ENCODE data around the gene ZNF516. TPM values are rescaled to one million over a fixed set of nuclear protein-coding genes. Genes with fewer than 3 reads are reported as not detected.

Gene ZNF516
- total and polyA plus RNA-seq, 7 donors, result 2.4 to 20.6 (median 9.6) TPM

DNA sequence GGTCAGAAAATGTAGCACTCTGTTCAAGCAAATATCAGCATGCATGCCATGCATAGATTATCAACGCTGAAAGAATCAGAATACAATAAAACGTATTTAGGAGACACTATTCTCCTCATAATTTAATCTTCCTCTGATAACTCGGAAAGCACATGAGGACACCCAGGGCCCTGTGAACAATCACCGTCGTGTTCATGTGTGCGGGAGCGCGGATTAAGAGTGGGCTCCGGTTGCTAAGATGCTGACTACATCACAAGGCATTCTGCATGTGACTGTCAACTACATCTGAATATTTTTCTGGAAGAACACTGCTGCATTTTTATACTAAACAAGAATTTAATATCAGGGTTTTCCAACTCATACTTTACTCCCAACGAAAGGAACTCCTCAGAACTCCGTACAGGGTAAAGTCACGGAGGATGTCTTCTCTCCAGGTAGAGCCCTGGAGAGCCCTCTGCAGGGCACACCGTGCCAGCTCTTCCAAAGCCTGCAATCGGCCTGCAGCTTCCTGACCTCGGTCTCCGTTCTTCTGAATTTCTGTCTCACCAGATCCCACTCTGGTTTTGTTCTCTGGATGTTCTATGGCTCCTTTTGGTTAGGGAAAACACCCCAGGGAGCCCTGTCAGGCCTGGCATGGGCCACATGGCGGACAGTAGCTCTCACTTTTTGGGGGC lies 59.6 kb downstream of the ZNF516 start:
- no peak for DNase-seq
- Histone ChIP-seq H3K27ac (no peak overlapping the region), H3K27me3 (ENCODE audit: insufficient read depth in 3 of 3, low read length in 2 of 3) (no peaks in the 10 kb centered on the region), H3K4me3 (no peak overlapping the region), H3K36me3 (ENCODE audit: insufficient read depth in 1 of 2, low read depth in 1 of 2) (peaks cover 0 to 23% of the 10 kb centered on the region in 2 donors), H3K4me1 (peaks cover 5% of the 10 kb centered on the region), H3K9me3 (no peaks in the 10 kb centered on the region)
- intact Hi-C loops (cut with DNase I), result no loop called here
- ATAC-seq, result peak in 2 of 4 donors; percentile 58 to 68
- TF ChIP-seq, protein P1, sequence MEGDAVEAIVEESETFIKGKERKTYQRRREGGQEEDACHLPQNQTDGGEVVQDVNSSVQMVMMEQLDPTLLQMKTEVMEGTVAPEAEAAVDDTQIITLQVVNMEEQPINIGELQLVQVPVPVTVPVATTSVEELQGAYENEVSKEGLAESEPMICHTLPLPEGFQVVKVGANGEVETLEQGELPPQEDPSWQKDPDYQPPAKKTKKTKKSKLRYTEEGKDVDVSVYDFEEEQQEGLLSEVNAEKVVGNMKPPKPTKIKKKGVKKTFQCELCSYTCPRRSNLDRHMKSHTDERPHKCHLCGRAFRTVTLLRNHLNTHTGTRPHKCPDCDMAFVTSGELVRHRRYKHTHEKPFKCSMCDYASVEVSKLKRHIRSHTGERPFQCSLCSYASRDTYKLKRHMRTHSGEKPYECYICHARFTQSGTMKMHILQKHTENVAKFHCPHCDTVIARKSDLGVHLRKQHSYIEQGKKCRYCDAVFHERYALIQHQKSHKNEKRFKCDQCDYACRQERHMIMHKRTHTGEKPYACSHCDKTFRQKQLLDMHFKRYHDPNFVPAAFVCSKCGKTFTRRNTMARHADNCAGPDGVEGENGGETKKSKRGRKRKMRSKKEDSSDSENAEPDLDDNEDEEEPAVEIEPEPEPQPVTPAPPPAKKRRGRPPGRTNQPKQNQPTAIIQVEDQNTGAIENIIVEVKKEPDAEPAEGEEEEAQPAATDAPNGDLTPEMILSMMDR (IDR thresholded peaks at IDR 0.05), result no peak
- 78 to 86% (median 81%) methylated on average over 17 of the region's 17 CpGs for WGBS, 3 donors

DNA sequence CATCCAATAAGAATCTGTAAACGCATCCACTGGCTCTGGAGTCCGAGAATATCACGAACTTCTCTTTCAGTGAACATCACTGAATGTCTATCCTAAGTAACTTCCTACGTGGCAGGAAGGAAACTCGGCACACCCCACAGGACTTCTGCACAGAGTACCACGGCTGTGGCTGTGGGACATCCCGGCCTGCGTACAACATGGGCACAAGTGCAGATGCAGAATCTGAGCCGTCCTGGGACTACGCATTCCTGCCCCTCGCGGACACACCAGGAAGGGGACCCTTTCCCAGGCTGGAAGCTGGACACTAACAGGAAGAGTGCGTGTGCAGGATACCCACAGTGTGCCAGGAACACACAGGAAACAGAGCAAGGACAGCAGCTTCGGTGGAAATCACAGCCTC lies 60.6 kb downstream of the ZNF516 start:
- H3K9me3 ChIP-seq, result no peaks in the 10 kb centered on the region
- 79 to 81% (median 81%) methylated on average over 14 of the region's 14 CpGs for WGBS, 3 donors
- H3K27me3 ChIP-seq (ENCODE audit: insufficient read depth in 3 of 3, low read length in 2 of 3), result no peaks in the 10 kb centered on the region
- no peak for ATAC-seq
- H3K4me1 ChIP-seq, result peaks cover 15% of the 10 kb centered on the region
- no peak overlapping the region for H3K4me3 ChIP-seq
- intact Hi-C loops (cut with DNase I), result no loop called here
- TF ChIP-seq, protein P1 (IDR thresholded peaks at IDR 0.05), result no peak
- H3K27ac ChIP-seq, result no peak overlapping the region
- peaks cover 0 to 13% of the 10 kb centered on the region in 2 donors for H3K36me3 ChIP-seq (ENCODE audit: insufficient read depth in 1 of 2, low read depth in 1 of 2)
- no peak for DNase-seq

DNA sequence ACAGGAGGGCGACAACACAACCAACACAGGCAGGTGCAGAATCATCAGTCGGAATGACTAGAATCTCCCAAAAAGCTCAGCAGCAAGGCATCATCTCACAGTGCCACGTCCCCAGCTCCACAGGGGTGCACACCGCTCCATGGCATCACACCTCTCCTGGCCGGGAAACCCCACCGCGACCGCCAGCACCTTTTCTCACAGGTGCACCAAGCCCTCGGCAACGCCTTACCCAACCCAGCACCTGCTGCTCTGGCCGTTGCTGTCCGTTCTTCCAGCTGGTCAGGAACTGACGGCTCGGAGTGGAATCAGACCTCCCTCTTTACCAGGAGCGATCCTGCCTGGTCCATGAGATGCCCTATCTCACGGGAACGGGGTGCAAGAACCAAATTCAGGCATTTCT lies 61.3 kb downstream of the ZNF516 start:
- Histone ChIP-seq H3K4me3 (no peak overlapping the region), H3K27me3 (ENCODE audit: insufficient read depth in 3 of 3, low read length in 2 of 3) (no peaks in the 10 kb centered on the region), H3K9me3 (no peaks in the 10 kb centered on the region), H3K36me3 (ENCODE audit: insufficient read depth in 1 of 2, low read depth in 1 of 2) (peaks cover 0 to 13% of the 10 kb centered on the region in 2 donors), H3K4me1 (peaks cover 22% of the 10 kb centered on the region), H3K27ac (no peak overlapping the region)
- no peak for ATAC-seq
- TF ChIP-seq, protein P1 (IDR thresholded peaks at IDR 0.05), result no peak
- intact Hi-C loops (cut with DNase I), result no loop called here
- WGBS, 3 donors, result 89 to 91% (median 90%) methylated on average over 17 of the region's 17 CpGs
- DNase-seq, result no peak

DNA sequence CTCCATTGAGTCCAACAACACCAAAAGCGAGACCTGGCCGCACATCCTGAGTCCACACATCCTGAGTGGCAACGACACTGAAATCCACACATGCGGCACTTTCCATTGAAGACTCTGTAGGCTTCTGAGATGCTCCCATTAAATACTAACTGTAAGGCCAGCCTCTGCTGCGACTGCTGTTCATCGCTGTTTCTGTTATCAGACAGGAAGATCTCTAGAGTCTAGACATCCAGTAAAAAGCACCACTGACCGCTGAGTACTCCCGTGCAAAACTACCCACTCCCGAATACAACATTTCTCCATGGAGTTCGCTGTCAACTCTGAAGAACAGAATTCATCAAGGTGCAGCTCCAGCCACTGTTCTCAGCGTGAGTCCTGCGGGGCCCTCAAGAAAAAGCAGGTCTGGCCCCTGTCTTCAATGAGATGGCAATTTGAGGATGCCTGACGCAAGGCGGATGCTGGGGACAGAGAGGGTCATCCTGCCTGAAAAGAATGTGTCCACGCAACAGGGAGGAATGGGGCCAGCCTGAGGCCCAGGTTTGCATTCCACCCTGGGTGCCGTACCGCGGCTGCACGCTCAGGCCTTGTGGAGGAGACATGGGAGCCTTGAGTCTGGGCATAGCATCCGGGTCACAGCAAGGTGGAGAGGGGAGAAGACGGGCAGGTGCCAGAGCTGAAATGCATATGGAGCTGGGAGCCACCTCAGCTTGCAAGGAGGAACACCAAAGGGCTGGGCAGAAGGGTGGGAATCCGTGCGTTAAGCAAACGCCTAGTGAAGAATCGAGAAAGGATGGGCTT lies 61.9 kb downstream of the ZNF516 start:
- Histone ChIP-seq H3K27me3 (ENCODE audit: insufficient read depth in 3 of 3, low read length in 2 of 3) (no peaks in the 10 kb centered on the region), H3K27ac (no peak overlapping the region), H3K4me1 (peaks cover 26% of the 10 kb centered on the region), H3K4me3 (no peak overlapping the region), H3K36me3 (ENCODE audit: insufficient read depth in 1 of 2, low read depth in 1 of 2) (peaks cover 0 to 13% of the 10 kb centered on the region in 2 donors), H3K9me3 (no peaks in the 10 kb centered on the region)
- 96 to 97% (median 96%) methylated on average over 25 of the region's 25 CpGs for WGBS, 3 donors
- DNase-seq (no peak), ATAC-seq (no peak)
- TF ChIP-seq, protein P1 (IDR thresholded peaks at IDR 0.05), result no peak
- intact Hi-C loops (cut with DNase I), result no loop called here

All from psoas muscle (tissue), 8 donors.